Heart left ventricle (tissue), 16 donors: ENCODE measurements around the gene MEA1. TPM values are rescaled to one million over a fixed set of nuclear protein-coding genes. Genes with fewer than 3 reads are reported as not detected.

Source experiments
- ATAC-seq, 4 donors: fragments of 200-7000 bp; cut with Tn5 transposase; one replicate each; pipeline ENCODE4 v1.9.1; 2020 to 2022; ENCODE audit warnings: moderate library complexity in 4 of 4, mild to moderate bottlenecking in 3 of 4, moderate number of reproducible peaks in 1 of 4
- DNase-seq, 5 donors: peaks; one replicate each; pipeline ENCODE4 v3.0.0-alpha.2; 2020
- H3K27ac ChIP-seq, 12 donors: fragments of 200-600 bp; sonication (generic) in 4 of 12; one replicate each; pipeline versions ENCODE4 v1.5.0 to v1.8.0; 2016 to 2022; ENCODE audit warnings: mild to moderate bottlenecking in 2 of 12
- H3K27me3 ChIP-seq, 9 donors: fragments of 200-600 bp; sonication (generic) in 2 of 9; one replicate each; pipeline versions ENCODE4 v1.5.1 to v1.8.0; 2016 to 2022; ENCODE audit warnings: mild to moderate bottlenecking in 3 of 9
- H3K36me3 ChIP-seq, 9 donors: fragments of 200-600 bp; sonication (generic) in 2 of 9; one replicate each; pipeline versions ENCODE4 v1.5.0 to v1.8.0; 2018 to 2022; ENCODE audit warnings: mild to moderate bottlenecking in 2 of 9
- H3K4me1 ChIP-seq, 12 donors: fragments of 200-600 bp; sonication (generic) in 4 of 12; one replicate each; pipeline versions ENCODE4 v1.5.0 to v1.8.0; 2016 to 2022; ENCODE audit warnings: mild to moderate bottlenecking in 3 of 12
- H3K4me3 ChIP-seq, 12 donors: fragments of 200-600 bp; sonication (generic) in 4 of 12; one replicate each; pipeline versions ENCODE4 v1.5.0 to v1.8.0; 2017 to 2022; ENCODE audit warnings: mild to moderate bottlenecking in 9 of 12, moderate library complexity in 4 of 12
- H3K9me3 ChIP-seq, 12 donors: fragments of 200-600 bp; sonication (generic) in 4 of 12; one replicate each; pipeline versions ENCODE4 v1.5.0 to v1.8.0; 2016 to 2022; ENCODE audit warnings: mild to moderate bottlenecking in 1 of 12
- CTCF ChIP-seq, 12 donors: fragments of 200-600 bp; sonication (generic) in 4 of 12; IDR thresholded peaks; one replicate each; pipeline versions ENCODE4 v1.5.0 to v1.8.0; 2018 to 2022; ENCODE audit warnings: antibody characterized with exemption in 12 of 12, mild to moderate bottlenecking in 5 of 12
- POLR2A ChIP-seq, 2 donors: fragments of 450-650 bp; IDR thresholded peaks; one replicate each; pipeline ENCODE4 v1.6.1; 2017; ENCODE audit warnings: antibody characterized with exemption in 2 of 2, mild to moderate bottlenecking in 2 of 2, moderate library complexity in 2 of 2
- WGBS, 4 donors: extraction: QIAGEN DNeasy Blood & Tissue Kit in 2 of 4; methylation state at CpG; one replicate each; pipeline versions ENCODE4 v1.1.5 to v1.1.7; 2013 to 2018; 5-methylcytosine and 5-hydroxymethylcytosine counted together
- intact Hi-C, 10 donors: fragments of 100-400 bp; cut with DNase I; formaldehyde crosslinking; loops; one replicate each; pipeline versions ENCODE4 v1.11.1 to v1.14.2; 2022
- polyA plus RNA-seq, 2 donors: library from polyadenylated mRNA; stranded (reverse); fragments of 200-250 nt; gene quantifications; one replicate each; pipeline ENCODE4 v1.2.3, GENCODE V29; 2013
- total RNA-seq, 9 donors: library from RNA; depleted of rRNA in 2 of 9; stranded (reverse); fragments of >200 nt in 2 of 9; fragmentation: NEBNext Ultra II Directional in 3 of 9; extraction: Animal tissue kit (Norgen Biotek cat#: 25700) in 3 of 9; gene quantifications; one replicate each; pipeline versions ENCODE4 v1.1.0 to v1.2.4, GENCODE V29; 2016 to 2023
- donor health status: ischemic (EF 13 %, LVEDD 7.1; RV severe dilation, severe dysfunction).
- donor health status: healthy with polysubstance abuse.
- donor health status: DM: no; HTN: yes; CAD: no.
- donor health status: DM: no; HTN: no; CAD: no.
- donor health status: ischemic (EF 25% LVEDD 6.9; RV normal size, moderate dysfunction).
- donor health status: ischemic (EF 25% LVEDD 5.7; RV mildly dilated, moderate dysfunction).
- donor health status: healthy.
- donor health status: DM: yes; HTN: yes; CAD: no.
- donor health status: ischemic (EF 35%, LVEDD 5.7; RV mildly dilated, moderate dysfunction).
- donor health status: nonischemic (EF 11% LVEDD 7.7; RV severe dilation, severe dysfunction).
- donor health status: DM: yes; HTN: yes; CAD: no.
- donor health status: PGD.
- donor health status: ischemic (EF 29% LVEDD 5.4; RV normal size, mild dysfunction).
- donor health status: nonischemic (EF 23%, LVEDD 6.1; RV moderate dilation, normal function).

The MEA1 gene
- total and polyA plus RNA-seq, 11 donors, result 24.5 to 56.7 (median 32.4) TPM

- H3K36me3 ChIP-seq, result peaks cover 0 to 73% (median 50%) of the 10 kb centered on the region in 9 donors
- peaks cover 0 to 11% (median 0%) of the 10 kb centered on the region in 12 donors for H3K4me1 ChIP-seq
These were observed 45.0 kb downstream of the MEA1 start for GRCh38 chr6:42968783-42969182.

GRCh38 chr6:42968126-42968701, 45.5 kb downstream of the MEA1 start:
- no peak for DNase-seq
- H3K4me1 ChIP-seq, result peaks cover 0 to 11% (median 0%) of the 10 kb centered on the region in 12 donors
- 95 to 98% (median 96%) methylated on average over 12 of the region's 12 CpGs for WGBS, 4 donors
- intact Hi-C loops, result no loop called here
- TF ChIP-seq CTCF (IDR thresholded peaks at IDR 0.05) (no peak), POLR2A (IDR thresholded peaks at IDR 0.05) (no peak)
- ATAC-seq, result no peak
- H3K27ac ChIP-seq, result no peak overlapping the region
- no peak overlapping the region for H3K4me3 ChIP-seq
- no peaks in the 10 kb centered on the region for H3K27me3 ChIP-seq
- H3K36me3 ChIP-seq, result peaks cover 0 to 73% (median 51%) of the 10 kb centered on the region in 9 donors
- H3K9me3 ChIP-seq, result no peaks in the 10 kb centered on the region

More at GRCh38 chr6:42968783-42969182, 45.0 kb downstream of the MEA1 start:
- intact Hi-C loops, result no loop called here
- DNase-seq (no peak), ATAC-seq (no peak)
- Histone ChIP-seq H3K4me3 (no peak overlapping the region), H3K9me3 (no peaks in the 10 kb centered on the region), H3K27ac (no peak overlapping the region), H3K27me3 (no peaks in the 10 kb centered on the region)
- WGBS, 4 donors, result 81 to 94% (median 85%) methylated on average over 4 of the region's 4 CpGs
- TF ChIP-seq CTCF (IDR thresholded peaks at IDR 0.05), result no peak
- TF ChIP-seq POLR2A (IDR thresholded peaks at IDR 0.05), result no peak

DNA sequence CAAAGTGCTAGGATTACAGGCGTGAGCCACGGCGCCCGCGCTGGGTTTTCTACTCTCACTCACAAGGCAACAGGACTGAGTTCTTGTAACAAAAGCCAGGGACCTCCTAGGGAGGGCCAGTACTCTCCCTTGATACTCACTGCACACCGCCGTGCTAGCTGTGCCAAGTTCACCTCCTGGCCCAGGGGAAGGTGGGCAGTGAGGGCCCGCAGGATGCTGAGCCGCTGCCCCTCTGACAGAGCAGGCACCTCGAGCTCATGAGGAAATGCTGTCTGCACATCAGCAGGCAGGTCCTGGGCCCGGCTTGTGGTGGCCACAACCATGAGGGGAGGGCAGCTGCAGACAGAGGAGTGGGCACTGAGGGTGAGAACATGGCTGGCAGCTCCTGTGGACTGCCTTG, 46.5 kb downstream of the MEA1 start:
- Histone ChIP-seq H3K4me3 (no peak overlapping the region), H3K4me1 (peaks cover 0 to 11% (median 0%) of the 10 kb centered on the region in 12 donors), H3K36me3 (peaks cover 0 to 78% (median 55%) of the 10 kb centered on the region in 9 donors), H3K27ac (no peak overlapping the region), H3K9me3 (no peaks in the 10 kb centered on the region), H3K27me3 (no peaks in the 10 kb centered on the region)
- ATAC-seq (no peak), DNase-seq (no peak)
- WGBS, 4 donors, result 92 to 100% (median 94%) methylated on average over 5 to 11 of the region's 11 CpGs
- intact Hi-C loops, result no loop called here
- TF ChIP-seq POLR2A (IDR thresholded peaks at IDR 0.05) (no peak), CTCF (IDR thresholded peaks at IDR 0.05) (no peak)

DNA sequence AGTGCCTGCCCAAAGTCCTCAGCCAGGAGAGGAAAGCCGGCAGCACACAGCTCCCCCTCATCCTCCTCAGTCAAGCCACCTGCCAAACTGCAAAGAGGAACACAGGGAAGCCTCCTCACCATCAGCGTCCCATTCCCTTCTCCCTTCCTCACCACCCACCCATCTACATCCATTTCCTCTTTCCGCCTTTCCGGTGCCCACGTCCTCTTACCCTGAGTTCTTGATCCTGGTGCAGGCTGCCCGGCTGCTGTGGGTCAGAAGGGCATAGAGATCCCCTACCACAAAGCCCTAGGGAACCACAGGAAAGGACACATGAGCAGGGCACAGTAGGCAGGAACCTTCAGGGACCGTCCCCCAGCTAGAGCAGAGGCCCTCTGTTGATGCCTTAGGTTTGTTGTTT, 47.2 kb downstream of the MEA1 start:
- DNase-seq, result no peak
- Histone ChIP-seq H3K27ac (no peak overlapping the region), H3K4me1 (peaks cover 0 to 9% (median 0%) of the 10 kb centered on the region in 12 donors), H3K27me3 (no peaks in the 10 kb centered on the region), H3K4me3 (no peak overlapping the region), H3K36me3 (peaks cover 0 to 83% (median 55%) of the 10 kb centered on the region in 9 donors), H3K9me3 (no peaks in the 10 kb centered on the region)
- 81 to 83% (median 81%) methylated on average over 7 of the region's 7 CpGs for WGBS, 4 donors
- TF ChIP-seq POLR2A (IDR thresholded peaks at IDR 0.05), result no peak
- TF ChIP-seq CTCF (IDR thresholded peaks at IDR 0.05), result no peak
- intact Hi-C loops, result no loop called here
- ATAC-seq, result no peak
